Liver (tissue), 3 donors: Measurements from ENCODE around the gene OR2A2.

Source experiments
- GABPA ChIP-seq, 2 donors: IDR thresholded peaks in 1 of 2; conservative IDR thresholded peaks in 1 of 2; 2 replicates each; pipeline ENCODE4 v1.6.1; 2016; ENCODE audit warnings: antibody characterized with exemption in 2 of 2, mild to moderate bottlenecking in 1 of 2, moderate library complexity in 1 of 2
- JUND ChIP-seq, 2 donors: IDR thresholded peaks; 2 replicates each; pipeline ENCODE4 v1.6.1; 2016; ENCODE audit warnings: antibody characterized with exemption in 2 of 2
- TF ChIP-seq, protein P1 (sequence below): fragments of 150-350 bp; IDR thresholded peaks from 2 replicates; pipeline ENCODE4 v1.5.1; 2017; ENCODE audit warnings: improper control_type of control experiment, low read depth, low read length; ENCODE audit not compliant: missing input control
- TF ChIP-seq, protein P2 (sequence below): IDR thresholded peaks from 2 replicates; pipeline ENCODE4 v1.6.1; 2016; ENCODE audit warnings: antibody characterized with exemption, mild to moderate bottlenecking
- donor health status: healthy.
- donor health status: healthy.

DNA sequence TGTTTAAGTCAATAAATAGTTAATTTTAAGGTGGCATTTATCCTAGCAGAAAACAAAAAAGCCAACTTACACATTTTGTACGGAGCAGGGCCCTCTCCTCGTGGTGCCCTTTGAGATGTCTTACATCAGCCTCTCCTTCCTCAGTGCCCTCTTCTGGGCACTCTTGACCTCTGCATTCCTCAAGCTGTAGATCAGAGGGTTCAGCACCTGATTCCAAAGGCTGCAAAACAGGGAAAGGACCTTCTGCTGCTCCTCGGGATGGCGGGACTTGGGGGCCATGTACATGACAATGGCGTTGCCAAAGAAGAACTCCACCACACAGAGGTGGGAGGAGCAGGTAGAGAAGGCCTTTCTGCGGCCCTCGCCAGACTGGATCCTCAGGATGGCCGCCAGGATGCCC lies 9.0 kb downstream of the OR2A2 start:
- TF ChIP-seq, protein P1, sequence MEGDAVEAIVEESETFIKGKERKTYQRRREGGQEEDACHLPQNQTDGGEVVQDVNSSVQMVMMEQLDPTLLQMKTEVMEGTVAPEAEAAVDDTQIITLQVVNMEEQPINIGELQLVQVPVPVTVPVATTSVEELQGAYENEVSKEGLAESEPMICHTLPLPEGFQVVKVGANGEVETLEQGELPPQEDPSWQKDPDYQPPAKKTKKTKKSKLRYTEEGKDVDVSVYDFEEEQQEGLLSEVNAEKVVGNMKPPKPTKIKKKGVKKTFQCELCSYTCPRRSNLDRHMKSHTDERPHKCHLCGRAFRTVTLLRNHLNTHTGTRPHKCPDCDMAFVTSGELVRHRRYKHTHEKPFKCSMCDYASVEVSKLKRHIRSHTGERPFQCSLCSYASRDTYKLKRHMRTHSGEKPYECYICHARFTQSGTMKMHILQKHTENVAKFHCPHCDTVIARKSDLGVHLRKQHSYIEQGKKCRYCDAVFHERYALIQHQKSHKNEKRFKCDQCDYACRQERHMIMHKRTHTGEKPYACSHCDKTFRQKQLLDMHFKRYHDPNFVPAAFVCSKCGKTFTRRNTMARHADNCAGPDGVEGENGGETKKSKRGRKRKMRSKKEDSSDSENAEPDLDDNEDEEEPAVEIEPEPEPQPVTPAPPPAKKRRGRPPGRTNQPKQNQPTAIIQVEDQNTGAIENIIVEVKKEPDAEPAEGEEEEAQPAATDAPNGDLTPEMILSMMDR = no peak
- TF ChIP-seq GABPA (IDR thresholded peaks at IDR 0.05 in 1 of 2, conservative IDR thresholded peaks at IDR 0.05 in 1 of 2) (no peak), JUND (IDR thresholded peaks at IDR 0.05) (no peak)
- TF ChIP-seq, protein P2, sequence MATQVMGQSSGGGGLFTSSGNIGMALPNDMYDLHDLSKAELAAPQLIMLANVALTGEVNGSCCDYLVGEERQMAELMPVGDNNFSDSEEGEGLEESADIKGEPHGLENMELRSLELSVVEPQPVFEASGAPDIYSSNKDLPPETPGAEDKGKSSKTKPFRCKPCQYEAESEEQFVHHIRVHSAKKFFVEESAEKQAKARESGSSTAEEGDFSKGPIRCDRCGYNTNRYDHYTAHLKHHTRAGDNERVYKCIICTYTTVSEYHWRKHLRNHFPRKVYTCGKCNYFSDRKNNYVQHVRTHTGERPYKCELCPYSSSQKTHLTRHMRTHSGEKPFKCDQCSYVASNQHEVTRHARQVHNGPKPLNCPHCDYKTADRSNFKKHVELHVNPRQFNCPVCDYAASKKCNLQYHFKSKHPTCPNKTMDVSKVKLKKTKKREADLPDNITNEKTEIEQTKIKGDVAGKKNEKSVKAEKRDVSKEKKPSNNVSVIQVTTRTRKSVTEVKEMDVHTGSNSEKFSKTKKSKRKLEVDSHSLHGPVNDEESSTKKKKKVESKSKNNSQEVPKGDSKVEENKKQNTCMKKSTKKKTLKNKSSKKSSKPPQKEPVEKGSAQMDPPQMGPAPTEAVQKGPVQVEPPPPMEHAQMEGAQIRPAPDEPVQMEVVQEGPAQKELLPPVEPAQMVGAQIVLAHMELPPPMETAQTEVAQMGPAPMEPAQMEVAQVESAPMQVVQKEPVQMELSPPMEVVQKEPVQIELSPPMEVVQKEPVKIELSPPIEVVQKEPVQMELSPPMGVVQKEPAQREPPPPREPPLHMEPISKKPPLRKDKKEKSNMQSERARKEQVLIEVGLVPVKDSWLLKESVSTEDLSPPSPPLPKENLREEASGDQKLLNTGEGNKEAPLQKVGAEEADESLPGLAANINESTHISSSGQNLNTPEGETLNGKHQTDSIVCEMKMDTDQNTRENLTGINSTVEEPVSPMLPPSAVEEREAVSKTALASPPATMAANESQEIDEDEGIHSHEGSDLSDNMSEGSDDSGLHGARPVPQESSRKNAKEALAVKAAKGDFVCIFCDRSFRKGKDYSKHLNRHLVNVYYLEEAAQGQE = no peak
